ENCODE measurements around the gene PKDCC. TPM values are rescaled to one million over a fixed set of nuclear protein-coding genes. Genes with fewer than 3 reads are reported as not detected.

The PKDCC gene
- total and polyA plus RNA-seq, 5 experiments from 2014 or later = not detected

DNA sequence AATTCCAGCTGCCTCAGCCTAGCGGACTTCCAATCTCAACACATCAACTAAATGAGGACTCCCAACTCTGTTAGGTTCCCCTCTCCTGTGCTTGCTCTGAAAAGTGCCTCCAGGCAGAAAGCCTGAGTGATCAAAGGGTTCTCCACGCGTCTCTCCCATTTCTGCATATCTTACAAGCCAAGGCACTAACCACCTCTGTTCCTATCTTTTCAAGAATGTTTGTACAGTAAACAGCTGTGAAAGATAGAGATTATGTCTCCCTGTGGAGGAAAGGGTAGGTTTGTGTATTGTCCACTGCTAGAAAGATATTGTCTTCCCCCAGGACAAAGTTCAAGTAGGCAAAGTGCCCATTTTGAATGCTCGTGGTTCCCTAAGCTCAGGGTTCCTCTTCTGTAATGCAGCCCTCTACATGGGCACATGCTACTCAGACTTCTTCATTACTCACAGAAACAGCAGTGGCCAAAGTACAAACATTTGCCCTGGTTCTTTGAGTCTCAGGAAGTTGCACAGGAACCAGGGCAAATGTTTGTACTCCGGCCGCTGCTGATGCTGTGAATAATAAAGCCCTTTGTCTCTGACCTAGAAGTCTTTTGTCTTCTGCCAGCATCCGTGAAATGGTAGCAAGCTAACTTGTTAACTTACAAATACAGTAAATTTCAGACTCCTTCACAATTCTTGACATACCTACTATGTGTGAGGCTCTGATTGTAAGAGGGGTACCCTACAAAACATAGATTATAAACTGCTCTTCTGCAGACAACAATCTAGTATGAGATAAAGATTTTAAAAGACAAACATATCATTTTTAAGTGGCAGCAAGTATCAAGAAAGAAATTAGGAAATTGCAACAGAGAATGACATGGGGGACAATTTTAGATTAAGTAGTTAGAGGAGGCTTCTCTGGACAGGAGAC, 44.5 kb downstream of the PKDCC start:
- DNase-seq = no peak
- Mint-ChIP-seq H3K4me1 (peaks cover 3 to 26% (median 13%) of the 10 kb centered on the region in 4 donors), H3K9me3 (no peaks in the 10 kb centered on the region), H3K27me3 (peaks cover 0 to 5% (median 2%) of the 10 kb centered on the region in 5 donors), H3K36me3 (peaks cover 0 to 2% (median 0%) of the 10 kb centered on the region in 3 donors), H3K27ac (peak overlapping the region in 1 of 10 donors; percentile 9), H3K4me3 (no peak overlapping the region)
- no peak for ATAC-seq
- POLR2A ChIA-PET = no interaction called here

DNA sequence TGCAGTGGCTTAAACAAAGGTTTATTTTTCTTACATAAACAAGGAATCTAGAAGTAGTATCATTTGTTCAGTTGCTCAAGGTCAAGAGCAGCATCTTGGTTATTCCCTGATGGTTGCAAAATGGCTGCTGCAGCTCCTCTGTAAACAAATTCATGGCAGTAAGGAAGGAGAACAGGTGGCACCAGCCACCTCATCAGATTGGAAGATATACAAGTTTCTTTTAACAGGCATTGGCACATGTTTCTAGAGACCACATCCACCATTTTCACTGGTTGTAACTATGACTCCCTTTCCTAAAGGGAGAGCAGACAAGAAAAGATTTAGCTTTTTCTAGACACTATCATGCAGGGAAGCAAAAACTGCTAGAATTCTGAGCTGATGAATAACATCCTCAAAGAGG, 46.3 kb downstream of the PKDCC start:
- POLR2A ChIA-PET = interaction anchor here (0.7 to 1.9 kb wide), 3 partner anchors 30 to 139 kb away, joined by 3 to 6 read pairs (median 4); no protein-coding TSS in a partner anchor
- peaks cover 0 to 2% (median 0%) of the 10 kb centered on the region in 3 donors for H3K36me3 Mint-ChIP-seq
- no peak overlapping the region for H3K27ac Mint-ChIP-seq
- no peak for ATAC-seq
- DNase-seq = no peak
- H3K9me3 Mint-ChIP-seq = no peaks in the 10 kb centered on the region
- peaks cover 0 to 5% (median 2%) of the 10 kb centered on the region in 5 donors for H3K27me3 Mint-ChIP-seq
- H3K4me3 Mint-ChIP-seq = no peak overlapping the region
- H3K4me1 Mint-ChIP-seq = peaks cover 11 to 43% (median 31%) of the 10 kb centered on the region in 4 donors

DNA sequence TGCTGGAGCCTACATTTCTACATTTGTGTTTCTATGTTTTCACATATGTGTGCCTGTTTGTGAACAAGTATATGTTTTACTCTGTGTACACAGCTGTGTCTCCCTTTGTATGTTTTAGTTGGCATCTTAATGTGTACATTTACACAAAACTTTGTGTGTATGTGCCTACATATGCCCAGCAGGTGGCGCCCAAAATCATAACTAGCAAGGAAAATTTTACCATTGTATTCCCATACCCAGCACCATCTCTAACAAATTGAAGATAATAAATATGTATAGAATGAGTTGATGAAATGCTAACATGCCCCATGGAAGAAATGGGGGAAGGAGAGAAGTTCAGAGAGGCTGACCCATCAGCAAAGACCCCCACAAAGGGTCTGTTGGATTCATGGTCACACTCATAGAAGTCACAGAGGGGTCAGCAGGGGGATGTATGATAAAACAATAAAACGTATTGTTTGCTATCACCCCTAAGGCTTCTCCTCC, 48.1 kb downstream of the PKDCC start:
- peak; percentile 58 to 68 for ATAC-seq
- peak overlapping the region in 6 of 10 donors; percentile 11 to 54 (median 17) for H3K27ac Mint-ChIP-seq

DNA sequence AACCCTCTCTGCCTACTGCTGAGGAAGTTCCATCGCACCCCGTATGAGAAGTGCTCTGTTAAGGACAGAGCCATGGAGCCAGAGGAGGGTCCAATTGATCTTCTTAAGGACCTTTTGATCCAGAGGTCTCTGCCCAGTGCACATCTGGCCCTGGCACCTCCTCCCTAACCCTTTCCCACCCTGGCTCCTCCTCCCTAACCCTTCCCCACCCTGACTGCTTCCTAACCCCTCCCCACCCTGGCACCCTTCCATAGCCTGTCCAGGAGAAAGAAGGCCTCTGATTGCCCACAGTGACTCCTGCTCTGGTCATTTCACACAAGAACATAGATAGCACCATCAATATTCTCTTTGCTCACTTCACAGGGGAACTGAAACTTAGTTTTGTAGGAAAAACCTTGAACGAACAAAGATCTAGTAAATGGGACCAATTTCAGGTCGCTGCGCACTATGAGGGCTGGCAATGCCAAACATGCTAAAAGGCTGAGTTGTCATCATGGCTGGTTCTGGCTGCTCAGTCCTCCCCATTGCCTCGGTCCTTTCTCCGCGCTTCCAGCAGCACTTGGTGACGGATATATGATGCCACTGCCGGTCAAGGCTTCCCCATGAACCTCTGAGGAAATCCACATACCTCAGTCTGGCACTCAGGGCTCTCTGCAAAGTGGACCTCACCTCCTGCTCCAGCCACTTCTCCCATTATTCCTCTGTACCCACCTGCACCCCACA, 49.2 kb downstream of the PKDCC start:
- ATAC-seq (no peak), DNase-seq (no peak)
- peaks cover 0 to 2% (median 0%) of the 10 kb centered on the region in 3 donors for H3K36me3 Mint-ChIP-seq
- peak overlapping the region; percentile 45 to 96 (median 86) for H3K27ac Mint-ChIP-seq
- H3K27me3 Mint-ChIP-seq = peaks cover 0 to under 1% (median 0%) of the 10 kb centered on the region in 5 donors
- POLR2A ChIA-PET = interaction anchor here (0.6 to 3.8 kb wide), 9 partner anchors 9 to 223 kb away, joined by 3 to 15 read pairs (median 3); no protein-coding TSS in a partner anchor
- peaks cover 25 to 67% (median 51%) of the 10 kb centered on the region in 4 donors for H3K4me1 Mint-ChIP-seq
- H3K9me3 Mint-ChIP-seq = peaks cover 0 to 9% (median 0%) of the 10 kb centered on the region in 9 donors
- H3K4me3 Mint-ChIP-seq = no peak overlapping the region

More for the DNA sequence above, 48.1 kb downstream of the PKDCC start:
- DNase-seq = peak; percentile 58 to 88 (median 72)
- POLR2A ChIA-PET = interaction anchor here (0.8 to 3.8 kb wide), 6 partner anchors 10 to 100 kb away, joined by 3 to 15 read pairs (median 4); no protein-coding TSS in a partner anchor
- peaks cover 0 to 9% (median 0%) of the 10 kb centered on the region in 9 donors for H3K9me3 Mint-ChIP-seq
- H3K4me1 Mint-ChIP-seq = peaks cover 22 to 62% (median 48%) of the 10 kb centered on the region in 4 donors
- peaks cover 0 to 5% (median 0%) of the 10 kb centered on the region in 5 donors for H3K27me3 Mint-ChIP-seq
- no peak overlapping the region for H3K4me3 Mint-ChIP-seq
- H3K36me3 Mint-ChIP-seq = peaks cover 0 to 2% (median 0%) of the 10 kb centered on the region in 3 donors

DNA sequence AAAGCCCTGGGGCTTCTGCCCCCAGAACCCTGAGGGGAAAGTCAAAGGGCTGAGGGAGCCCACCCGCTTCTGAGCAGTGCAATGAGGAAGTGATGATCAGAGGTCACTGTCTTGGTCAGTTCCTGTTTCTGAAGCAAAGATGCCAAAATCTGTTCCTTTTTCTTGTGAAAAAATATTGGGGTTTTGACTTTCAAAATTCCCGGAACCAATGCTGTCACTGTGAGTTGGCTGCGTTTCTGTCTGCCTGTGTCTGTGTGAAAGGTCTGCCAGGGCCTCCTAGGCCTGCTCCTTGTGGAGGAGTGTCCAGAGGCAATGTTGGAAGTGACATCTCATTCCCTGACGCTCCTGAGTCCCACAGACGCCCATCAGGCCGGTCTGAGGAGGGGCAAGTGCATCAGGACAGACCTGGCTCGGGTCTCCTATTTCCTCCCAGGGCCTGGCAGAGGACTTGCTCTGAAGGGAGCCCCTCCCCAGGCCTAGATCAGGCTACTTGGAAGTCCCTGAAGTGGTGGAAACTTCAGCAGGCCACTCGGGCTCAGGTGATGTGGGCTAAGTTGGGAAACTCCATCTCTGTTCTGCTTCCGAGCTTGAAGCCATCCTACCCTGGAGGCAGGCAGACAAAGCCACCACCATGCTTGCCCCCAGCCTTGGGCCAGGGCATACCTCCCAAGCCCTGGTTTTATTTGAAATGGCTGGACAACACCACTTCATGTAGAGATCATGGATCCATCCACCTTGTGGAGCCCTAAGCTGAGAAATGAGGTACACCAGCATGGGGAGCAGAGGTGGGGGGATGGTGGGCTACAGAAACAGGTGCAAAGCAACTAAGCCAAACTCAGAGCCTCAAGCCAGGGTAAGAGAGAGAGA, 51.0 kb downstream of the PKDCC start:
- H3K27me3 Mint-ChIP-seq = no peaks in the 10 kb centered on the region
- peaks cover 0 to 9% (median 0%) of the 10 kb centered on the region in 9 donors for H3K9me3 Mint-ChIP-seq
- H3K36me3 Mint-ChIP-seq = peaks cover 0 to 2% (median 0%) of the 10 kb centered on the region in 3 donors
- ATAC-seq (no peak), DNase-seq (peak in 3 of 10 donors; percentile 32 to 39 (median 34))
- peak overlapping the region; percentile 45 to 96 (median 90) for H3K27ac Mint-ChIP-seq
- POLR2A ChIA-PET = interaction anchor here (1.0 to 2.7 kb wide), 5 partner anchors 25 to 99 kb away, joined by 3 to 10 read pairs (median 4); no protein-coding TSS in a partner anchor
- peak overlapping the region in 9 of 10 donors; percentile 16 to 76 (median 70) for H3K4me3 Mint-ChIP-seq
- H3K4me1 Mint-ChIP-seq = peaks cover 29 to 70% (median 55%) of the 10 kb centered on the region in 4 donors

DNA sequence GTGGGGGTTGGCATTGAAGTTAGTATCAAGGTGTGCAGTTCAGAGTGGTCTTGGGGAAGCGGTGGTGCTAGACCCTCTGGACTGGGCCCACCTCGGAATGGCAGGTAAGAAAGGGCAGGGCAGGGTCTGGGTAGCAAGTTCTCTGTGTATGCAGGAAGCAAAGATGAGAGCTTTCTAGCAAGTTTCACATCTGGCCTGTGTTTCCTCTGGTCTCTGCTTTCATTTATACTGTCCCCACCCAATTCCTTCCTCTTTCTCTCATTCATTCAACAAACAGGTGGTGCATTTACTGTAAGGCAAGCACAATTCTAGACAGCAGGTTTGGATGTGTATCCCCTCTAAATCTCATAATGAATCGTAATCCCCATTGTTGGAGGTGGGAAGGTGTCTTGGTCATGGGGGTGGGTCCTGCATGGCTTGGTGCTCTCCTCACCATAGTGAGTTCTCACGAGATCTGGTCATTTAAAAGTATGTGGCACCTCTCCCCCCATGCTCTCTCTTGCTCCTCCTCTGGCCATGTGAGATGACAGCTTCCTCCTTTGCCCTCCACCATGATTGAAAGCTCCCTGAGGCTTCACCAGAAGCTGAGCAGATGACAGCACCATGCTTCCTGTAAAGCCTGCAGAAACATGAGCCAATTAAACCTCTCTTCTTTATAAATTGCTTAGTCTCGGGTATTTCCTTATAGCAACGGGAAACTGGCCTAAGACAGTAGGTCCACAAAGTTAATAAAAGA, 51.8 kb downstream of the PKDCC start:
- ATAC-seq (no peak), DNase-seq (peak in 1 of 10 donors; percentile 30)
- Mint-ChIP-seq H3K27me3 (no peaks in the 10 kb centered on the region), H3K27ac (peak overlapping the region; percentile 45 to 96 (median 90)), H3K4me1 (peaks cover 36 to 78% (median 55%) of the 10 kb centered on the region in 4 donors), H3K4me3 (peak overlapping the region; percentile 33 to 76 (median 70)), H3K36me3 (peaks cover 0 to 2% (median 0%) of the 10 kb centered on the region in 3 donors), H3K9me3 (peaks cover 0 to 9% (median 0%) of the 10 kb centered on the region in 9 donors)
- POLR2A ChIA-PET = interaction anchor here (0.6 to 2.9 kb wide), 16 partner anchors 24 to 139 kb away, joined by 3 to 26 read pairs (median 4); no protein-coding TSS in a partner anchor

DNA sequence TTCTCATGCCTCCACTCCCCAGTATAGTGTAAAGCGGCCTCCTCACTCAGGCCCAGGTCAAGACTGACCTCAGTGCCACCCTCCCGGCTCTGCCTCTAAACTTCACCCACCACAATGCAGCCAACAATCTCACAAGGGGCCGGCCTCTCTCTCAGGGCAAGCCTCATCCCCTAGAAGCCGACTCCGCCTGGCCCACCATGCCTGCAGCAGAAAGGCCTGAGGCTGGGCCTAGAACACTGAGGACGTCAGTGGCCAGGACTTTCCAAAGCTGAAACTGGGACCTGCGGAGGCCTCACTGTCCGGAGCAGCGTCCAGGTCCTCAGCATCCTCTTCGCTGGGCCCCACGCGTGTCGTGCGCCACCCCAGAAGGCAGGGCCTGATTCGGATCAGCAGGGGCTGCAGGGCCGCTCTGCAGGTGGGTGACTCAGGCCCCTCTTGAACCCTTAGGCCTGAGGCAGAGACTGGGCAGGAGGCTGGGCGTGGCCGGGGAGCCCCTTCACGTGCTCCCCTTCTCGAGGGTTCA, 52.9 kb downstream of the PKDCC start:
- peak overlapping the region; percentile 40 to 78 (median 70) for H3K4me3 Mint-ChIP-seq
- DNase-seq = no peak

DNA sequence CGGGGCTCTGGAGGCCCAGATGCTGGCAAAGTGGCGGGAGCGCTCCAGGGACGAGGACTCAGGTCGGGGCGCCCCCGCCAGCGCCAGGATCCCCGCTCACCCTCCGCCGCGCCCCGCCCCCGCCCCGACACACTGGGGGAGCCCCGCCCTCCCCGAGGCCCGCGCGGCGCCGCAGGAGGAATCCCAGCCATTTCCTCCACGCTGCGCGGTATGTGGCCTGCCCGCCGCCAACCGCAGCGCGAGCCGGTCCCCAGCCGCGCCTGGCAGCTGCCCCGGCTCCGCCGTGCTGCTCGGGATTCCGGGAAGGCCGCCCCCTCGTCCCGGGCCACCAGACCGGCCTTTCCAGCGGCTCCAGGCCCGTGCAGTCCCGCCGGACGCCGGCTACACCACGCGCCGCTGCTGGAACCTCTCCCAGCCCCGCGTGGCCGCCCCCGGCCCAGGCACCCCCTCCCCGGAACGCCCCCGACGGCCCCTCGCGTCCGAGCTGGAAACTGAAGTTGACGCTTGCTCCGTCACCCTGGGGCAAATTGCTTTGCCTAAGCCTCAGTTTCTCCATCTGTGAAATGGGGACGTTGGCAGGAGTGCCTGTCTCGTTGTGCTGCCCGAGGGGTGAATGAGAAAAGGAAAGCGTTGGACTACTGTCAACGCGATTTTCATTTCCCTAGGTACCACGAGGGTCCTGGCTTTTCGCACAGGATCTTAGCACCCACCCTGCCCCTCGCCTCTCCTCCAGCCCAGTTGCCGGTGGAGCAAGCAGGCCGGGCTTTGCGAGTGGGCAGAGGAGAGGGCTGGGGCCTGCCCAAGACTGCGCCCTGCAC, 53.6 kb downstream of the PKDCC start:
- Mint-ChIP-seq H3K27ac (peak overlapping the region in 6 of 10 donors; percentile 45 to 99 (median 90)), H3K9me3 (peaks cover 0 to 9% (median 0%) of the 10 kb centered on the region in 9 donors)
- peak; percentile 4 to 9 for ATAC-seq

More for the DNA sequence above, 52.9 kb downstream of the PKDCC start:
- Mint-ChIP-seq H3K27me3 (no peaks in the 10 kb centered on the region), H3K27ac (peak overlapping the region; percentile 45 to 96 (median 90)), H3K4me1 (peaks cover 43 to 81% (median 55%) of the 10 kb centered on the region in 4 donors), H3K9me3 (peaks cover 0 to 9% (median 0%) of the 10 kb centered on the region in 9 donors), H3K36me3 (peaks cover 0 to 2% (median 0%) of the 10 kb centered on the region in 3 donors)
- no peak for ATAC-seq
- POLR2A ChIA-PET = interaction anchor here (0.6 to 2.9 kb wide), 13 partner anchors 23 to 137 kb away, joined by 3 to 26 read pairs (median 5); no protein-coding TSS in a partner anchor

DNA sequence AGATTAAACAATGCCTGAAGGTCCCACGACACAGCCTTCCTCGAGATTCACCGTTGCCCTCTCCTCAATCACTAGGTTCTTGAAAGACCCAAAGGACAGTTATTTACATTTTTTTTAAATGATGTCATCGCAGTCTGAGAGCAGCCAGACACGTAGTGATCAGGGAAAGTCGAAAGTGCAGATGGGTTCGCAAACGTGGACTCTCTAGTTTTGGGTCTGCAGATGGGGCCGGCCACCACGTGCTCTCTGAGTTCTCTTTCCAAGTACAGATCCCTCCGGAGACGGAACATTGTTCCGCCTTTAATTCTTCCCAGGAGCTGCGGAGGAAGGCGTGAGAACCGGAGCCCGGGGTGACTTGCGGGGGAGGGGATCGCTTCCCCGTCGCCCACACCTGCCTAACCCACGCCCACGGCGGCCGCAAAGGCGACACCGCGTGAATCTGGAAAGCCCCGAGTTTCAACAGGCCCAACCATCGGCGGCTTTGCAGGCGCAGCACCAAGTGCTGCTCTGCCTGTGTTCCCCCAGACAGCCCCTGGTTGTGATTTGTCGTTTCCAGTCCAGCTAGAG, 54.3 kb downstream of the PKDCC start:
- H3K27ac Mint-ChIP-seq = peak overlapping the region in 1 of 10 donors; percentile 99
- POLR2A ChIA-PET = interaction anchor here (1.0 to 2.9 kb wide), 11 partner anchors 14 to 85 kb away, joined by 4 to 26 read pairs (median 6); no protein-coding TSS in a partner anchor
- ATAC-seq (peak; percentile 74 to 81), DNase-seq (peak; percentile 84 to 99 (median 96))
- peaks cover 0 to 2% (median 0%) of the 10 kb centered on the region in 3 donors for H3K36me3 Mint-ChIP-seq
- no peaks in the 10 kb centered on the region for H3K27me3 Mint-ChIP-seq
- H3K9me3 Mint-ChIP-seq = peaks cover 0 to 9% (median 0%) of the 10 kb centered on the region in 9 donors
- peaks cover 38 to 70% (median 45%) of the 10 kb centered on the region in 4 donors for H3K4me1 Mint-ChIP-seq
- H3K4me3 Mint-ChIP-seq = peak overlapping the region; percentile 77 to 90 (median 85)

More for the DNA sequence above, 53.6 kb downstream of the PKDCC start:
- Mint-ChIP-seq H3K4me3 (peak overlapping the region; percentile 77 to 90 (median 85)), H3K4me1 (peaks cover 41 to 76% (median 48%) of the 10 kb centered on the region in 4 donors), H3K36me3 (peaks cover 0 to 2% (median 0%) of the 10 kb centered on the region in 3 donors), H3K27me3 (no peaks in the 10 kb centered on the region)
- peak; percentile 47 to 74 (median 61) for DNase-seq
- POLR2A ChIA-PET = interaction anchor here (0.6 to 2.9 kb wide), 12 partner anchors 15 to 86 kb away, joined by 3 to 26 read pairs (median 6); no protein-coding TSS in a partner anchor
